Measurements from ENCODE around the gene B4GAT1. TPM values are rescaled to one million over a fixed set of nuclear protein-coding genes. Genes with fewer than 3 reads are reported as not detected.
"Not testable (repeated sequence)": the region's sequence is repeated elsewhere in the genome, so short reads cannot be mapped to it uniquely, and the experiment has no call there.

The B4GAT1 gene
- total RNA-seq, 2 experiments from 2014 or later, result 7.9 to 8.7 TPM

GRCh38 chr11:66312549-66313320 is 34.7 kb downstream of the B4GAT1 start:
- Mint-ChIP-seq H3K27me3 (peaks cover 3% of the 10 kb centered on the region), H3K4me1 (peaks cover 40% of the 10 kb centered on the region), H3K27ac (peak overlapping the region; percentile 98), H3K4me3 (peak overlapping the region; percentile 89), H3K36me3 (peaks cover 7% of the 10 kb centered on the region), H3K9me3 (ENCODE audit: low read depth) (no peaks in the 10 kb centered on the region)
- DNase-seq, result peak; percentile 99
- peak; percentile 79 for ATAC-seq
- CTCF ChIA-PET, result interaction anchor here (0.5 to 7.0 kb wide), 28 partner anchors 9 to 1261 kb away, joined by 3 to 174 read pairs (median 8); partner anchors contain the start of genes B4GAT1, BRMS1, DPP3 and MRPL11

GRCh38 chr11:66311965-66312548 is 35.4 kb downstream of the B4GAT1 start:
- CTCF ChIA-PET, result interaction anchor here (0.6 to 7.0 kb wide), 33 partner anchors 10 to 487 kb away, joined by 3 to 174 read pairs (median 6); partner anchors contain the start of genes B4GAT1, BRMS1, DPP3 and MRPL11
- peak overlapping the region; percentile 89 for H3K4me3 Mint-ChIP-seq
- peaks cover 34% of the 10 kb centered on the region for H3K4me1 Mint-ChIP-seq
- H3K36me3 Mint-ChIP-seq, result peaks cover 7% of the 10 kb centered on the region
- ATAC-seq, result peak; percentile 72
- DNase-seq, result peak; percentile 97
- H3K27me3 Mint-ChIP-seq, result peaks cover 5% of the 10 kb centered on the region
- H3K9me3 Mint-ChIP-seq (ENCODE audit: low read depth), result no peaks in the 10 kb centered on the region
- peak overlapping the region; percentile 98 for H3K27ac Mint-ChIP-seq

GRCh38 chr11:66311470-66311964 is 35.9 kb downstream of the B4GAT1 start:
- CTCF ChIA-PET, result interaction anchor here (0.6 to 7.0 kb wide), 26 partner anchors 11 to 303 kb away, joined by 3 to 174 read pairs (median 8); partner anchors contain the start of genes B4GAT1, BRMS1, MRPL11 and NPAS4
- Mint-ChIP-seq H3K36me3 (peaks cover 7% of the 10 kb centered on the region), H3K27me3 (peaks cover 5% of the 10 kb centered on the region), H3K27ac (peak overlapping the region; percentile 98), H3K4me3 (peak overlapping the region; percentile 89), H3K4me1 (peaks cover 34% of the 10 kb centered on the region), H3K9me3 (ENCODE audit: low read depth) (no peaks in the 10 kb centered on the region)
- DNase-seq (no peak), ATAC-seq (no peak)

- CTCF ChIA-PET, result interaction anchor here (0.6 to 7.0 kb wide), 27 partner anchors 10 to 303 kb away, joined by 3 to 174 read pairs (median 8); partner anchors contain the start of genes B4GAT1, BRMS1, MRPL11 and NPAS4
- DNase-seq; H3K9me3 Mint-ChIP-seq (ENCODE audit: low read depth); ATAC-seq; H3K36me3 Mint-ChIP-seq; H3K27me3 Mint-ChIP-seq; H3K27ac Mint-ChIP-seq; H3K4me3 Mint-ChIP-seq: not testable (repeated sequence)
- peaks cover 30% of the 10 kb centered on the region for H3K4me1 Mint-ChIP-seq
Observed at GRCh38 chr11:66310803-66311440, 36.5 kb downstream of the B4GAT1 start.

- H3K36me3 Mint-ChIP-seq, result peaks cover 3% of the 10 kb centered on the region
Observed at GRCh38 chr11:66310324-66310723, 37.1 kb downstream of the B4GAT1 start.

GRCh38 chr11:66309475-66309874 is 38.0 kb downstream of the B4GAT1 start:
- H3K36me3 Mint-ChIP-seq, result no peaks in the 10 kb centered on the region
- H3K27ac Mint-ChIP-seq, result no peak overlapping the region
- no peak overlapping the region for H3K4me3 Mint-ChIP-seq
- H3K9me3 Mint-ChIP-seq (ENCODE audit: low read depth), result no peaks in the 10 kb centered on the region
- CTCF ChIA-PET, result interaction anchor here (0.6 to 7.0 kb wide), 7 partner anchors 16 to 80 kb away, joined by 3 to 174 read pairs (median 63); partner anchors contain the start of genes RIN1 and YIF1A
- peaks cover 17% of the 10 kb centered on the region for H3K4me1 Mint-ChIP-seq
- ATAC-seq (no peak), DNase-seq (no peak)
- H3K27me3 Mint-ChIP-seq, result peaks cover 5% of the 10 kb centered on the region

More at GRCh38 chr11:66310324-66310723, 37.1 kb downstream of the B4GAT1 start:
- Mint-ChIP-seq H3K27ac (no peak overlapping the region), H3K27me3 (peaks cover 5% of the 10 kb centered on the region), H3K4me3 (no peak overlapping the region), H3K9me3 (ENCODE audit: low read depth) (no peaks in the 10 kb centered on the region), H3K4me1 (peaks cover 24% of the 10 kb centered on the region)
- ATAC-seq (no peak), DNase-seq (no peak)
- CTCF ChIA-PET, result interaction anchor here (0.7 to 7.0 kb wide), 6 partner anchors 15 to 79 kb away, joined by 3 to 174 read pairs (median 69); partner anchors contain the start of gene RIN1

GRCh38 chr11:66302656-66303055 is 44.8 kb downstream of the B4GAT1 start:
- no peak overlapping the region for H3K4me3 Mint-ChIP-seq

GRCh38 chr11:66299186-66299585 is 48.2 kb downstream of the B4GAT1 start:
- Mint-ChIP-seq H3K27me3 (no peaks in the 10 kb centered on the region), H3K4me1 (no peaks in the 10 kb centered on the region), H3K36me3 (no peaks in the 10 kb centered on the region), H3K27ac (no peak overlapping the region), H3K4me3 (no peak overlapping the region), H3K9me3 (ENCODE audit: low read depth) (no peaks in the 10 kb centered on the region)
- ATAC-seq, result no peak
- CTCF ChIA-PET, result interaction anchor here (1.2 to 5.5 kb wide), 3 partner anchors 10 to 90 kb away, joined by 5 to 28 read pairs (median 8); partner anchors contain the start of gene YIF1A
- DNase-seq, result no peak

More at GRCh38 chr11:66302656-66303055, 44.8 kb downstream of the B4GAT1 start:
- H3K27me3 Mint-ChIP-seq, result peaks cover 2% of the 10 kb centered on the region
- H3K27ac Mint-ChIP-seq, result no peak overlapping the region
- CTCF ChIA-PET, result interaction anchor here (2.4 to 5.5 kb wide), 2 partner anchors 10 to 86 kb away, joined by 7 to 28 read pairs; no protein-coding TSS in a partner anchor
- ATAC-seq (no peak), DNase-seq (no peak)
- H3K36me3 Mint-ChIP-seq, result no peaks in the 10 kb centered on the region
- no peaks in the 10 kb centered on the region for H3K9me3 Mint-ChIP-seq (ENCODE audit: low read depth)
- no peaks in the 10 kb centered on the region for H3K4me1 Mint-ChIP-seq

GRCh38 chr11:66297610-66298009 is 49.8 kb downstream of the B4GAT1 start:
- Mint-ChIP-seq H3K4me3 (no peak overlapping the region), H3K27me3 (peaks cover 10% of the 10 kb centered on the region), H3K27ac (no peak overlapping the region), H3K4me1 (peaks cover 3% of the 10 kb centered on the region), H3K9me3 (ENCODE audit: low read depth) (no peaks in the 10 kb centered on the region), H3K36me3 (no peaks in the 10 kb centered on the region)
- DNase-seq (no peak), ATAC-seq (no peak)
- CTCF ChIA-PET, result interaction anchor here (0.8 to 5.5 kb wide), 5 partner anchors 9 to 50 kb away, joined by 3 to 28 read pairs (median 5); partner anchors contain the start of genes B4GAT1, RAB1B and YIF1A

Other genes starting within 250 kb of the B4GAT1 start
- gene KLC2, start 89.9 kb downstream of the B4GAT1 start, total RNA-seq, result 10 to 100 TPM; 44.5 to 56.5 TPM
- 100 to 1,000 TPM; 146 to 155 TPM for gene RAB1B, start 79.0 kb downstream of the B4GAT1 start, total RNA-seq
- gene CNIH2, start 69.5 kb downstream of the B4GAT1 start, total RNA-seq, result 1 to 10 TPM; 1.1 to 1.2 TPM
- 10 to 100 TPM; 56.5 to 73.9 TPM for gene YIF1A, start 58.5 kb downstream of the B4GAT1 start, total RNA-seq
- gene TMEM151A, start 55.7 kb downstream of the B4GAT1 start, total RNA-seq, result not detected
- 10 to 100 TPM; 16.8 to 35.5 TPM for gene CD248, start 30.6 kb downstream of the B4GAT1 start, total RNA-seq
- 1 to 10 TPM in 1 of 2 experiments, under 1 TPM in 1; 0.68 to 2.5 TPM for gene RIN1, start 11.2 kb downstream of the B4GAT1 start, total RNA-seq
- 10 to 100 TPM; 55.3 to 56.8 TPM for gene BRMS1, start 2.5 kb downstream of the B4GAT1 start, total RNA-seq
- 10 to 100 TPM in 1 of 2 experiments, 1 to 10 TPM in 1; 7.6 to 10.1 TPM for gene SLC29A2, start 24.1 kb upstream of the B4GAT1 start, total RNA-seq
- gene NPAS4, start 73.4 kb upstream of the B4GAT1 start, total RNA-seq, result under 1 TPM in 1 of 2 experiments, not detected in 1; 0.12 TPM
- gene MRPL11, start 91.2 kb upstream of the B4GAT1 start, total RNA-seq, result 10 to 100 TPM; 75.5 to 91.3 TPM
- gene PELI3, start 119.3 kb upstream of the B4GAT1 start, total RNA-seq, result 1 to 10 TPM; 4.1 to 5.7 TPM
- gene DPP3, start 132.8 kb upstream of the B4GAT1 start, total RNA-seq, result 10 to 100 TPM; 54.2 to 79.6 TPM
- 10 to 100 TPM; 12.6 to 12.9 TPM for gene BBS1, start 163.0 kb upstream of the B4GAT1 start, total RNA-seq
- gene ZDHHC24, start 198.4 kb upstream of the B4GAT1 start, total RNA-seq, result 10 to 100 TPM; 18.7 to 19.8 TPM
- under 1 TPM in 1 of 2 experiments, not detected in 1; 0.40 TPM for gene ACTN3, start 199.3 kb upstream of the B4GAT1 start, total RNA-seq
- gene CTSF, start 221.0 kb upstream of the B4GAT1 start, total RNA-seq, result 1 to 10 TPM; 2.8 to 4.1 TPM
- under 1 TPM in 1 of 2 experiments, not detected in 1; 0.12 TPM for gene CCDC87, start 245.4 kb upstream of the B4GAT1 start, total RNA-seq
- gene CCS, start 245.6 kb upstream of the B4GAT1 start, total RNA-seq, result 10 to 100 TPM; 30.1 to 38.0 TPM

All from activated CD8-positive, alpha-beta memory T cell treated with anti-CD3 and anti-CD28 coated beads, Interleukin-2, amount 10 ng/mL, durations not matched to agents 7 days and 5 days (primary cell).